ENCODE results near the gene NUP98. TPM values are rescaled to one million over a fixed set of nuclear protein-coding genes. Genes with fewer than 3 reads are reported as not detected.

Gene NUP98
- total and polyA plus RNA-seq, 2 of the 13 experiments (the other 11 are each of a cell fraction or from before 2014, with no cell fraction given): 76.6 to 85.3 TPM

- TF ChIP-seq ATF4 (CRISPR knock-in tag; IDR thresholded peaks at IDR 0.05) (0 out of 4 replicates have a peak, but pooled peaks of 1 of the 2 experiments have one; percentile 5), ERF (CRISPR knock-in tag; IDR thresholded peaks at IDR 0.05) (peak; percentile 76; the same call in 1 of the 2 replicates), PHF21A (CRISPR knock-in tag; IDR thresholded peaks at IDR 0.05) (0 out of 2 replicates have a peak, but pooled peaks have one; percentile 22), ZNF746 (CRISPR knock-in tag; IDR thresholded peaks at IDR 0.05) (0 out of 2 replicates have a peak, but pooled peaks have one; percentile 38), BORCS8-MEF2B (CRISPR knock-in tag; IDR thresholded peaks at IDR 0.05) (0 out of 2 replicates have a peak, but pooled peaks have one; percentile 22), ISL2 (CRISPR knock-in tag; IDR thresholded peaks at IDR 0.05) (no peak), KLF16 (CRISPR knock-in tag; IDR thresholded peaks at IDR 0.05) (peak in 1 of 2 experiments; percentile 39; a peak in 1 of 4 replicates), PLRG1 (conservative IDR thresholded peaks at IDR 0.05) (no peak), NFRKB (IDR thresholded peaks at IDR 0.05) (no peak), KDM5B (CRISPR knock-in tag; IDR thresholded peaks at IDR 0.05; ENCODE audit: borderline replicate concordance) (peak; percentile 76), TFE3 (CRISPR knock-in tag; IDR thresholded peaks at IDR 0.05) (peak; percentile 67), SMC3 (IDR thresholded peaks at IDR 0.05; ENCODE audit: low read length) (peak; percentile 32; the same call in 1 of the 2 replicates), ZBTB20 (CRISPR knock-in tag; IDR thresholded peaks at IDR 0.05; ENCODE audit: borderline replicate concordance, low read depth) (0 out of 2 replicates have a peak, but pooled peaks have one; percentile 30), TGIF2 (CRISPR knock-in tag; IDR thresholded peaks at IDR 0.05) (peak; percentile 43; the same call in 1 of the 2 replicates), NR2F6 (IDR thresholded peaks at IDR 0.05) (no peak), NR2F6 (CRISPR knock-in tag; IDR thresholded peaks at IDR 0.05) (0 out of 2 replicates have a peak, but pooled peaks have one; percentile 13), ZNF230 (CRISPR knock-in tag; IDR thresholded peaks at IDR 0.05) (0 out of 2 replicates have a peak, but pooled peaks have one; percentile 34), AHDC1 (CRISPR knock-in tag; IDR thresholded peaks at IDR 0.05; ENCODE audit: borderline replicate concordance) (no peak), SMAD9 (CRISPR knock-in tag; IDR thresholded peaks at IDR 0.05) (peak; percentile 66; the same call in 1 of the 2 replicates), ZSCAN20 (CRISPR knock-in tag; IDR thresholded peaks at IDR 0.05; ENCODE audit: borderline replicate concordance) (0 out of 2 replicates have a peak, but pooled peaks have one; percentile 42), KMT2A (CRISPR knock-in tag; IDR thresholded peaks at IDR 0.05) (peak; percentile 39; the same call in 1 of the 2 replicates), SP140L (CRISPR knock-in tag; IDR thresholded peaks at IDR 0.05; ENCODE audit: borderline replicate concordance) (0 out of 2 replicates have a peak, but pooled peaks have one; percentile 58)
These were observed 44.3 kb upstream of the NUP98 start (continued) for GRCh38 chr11:3841426-3842350.
